Hepatocyte (in vitro differentiated cells): ENCODE data around the gene TACC2.

ENCODE experiments used
- CTCF ChIP-seq: fragments of 200-600 bp; sonication (generic); IDR thresholded peaks from 2 replicates; pipeline ENCODE4 v1.5.1; 2016; ENCODE audit warnings: antibody characterized with exemption, mild to moderate bottlenecking; ENCODE audit not compliant: poor library complexity
- EZH2 ChIP-seq: fragments of 200-600 bp; sonication (generic); IDR thresholded peaks from 2 replicates; pipeline ENCODE4 v1.6.1; 2016; ENCODE audit warnings: antibody characterized with exemption, mild to moderate bottlenecking, borderline replicate concordance
- EZH2phosphoT487 ChIP-seq: fragments of 200-600 bp; sonication (generic); IDR thresholded peaks from one replicate; pipeline ENCODE4 v1.6.1; 2018; ENCODE audit warnings: antibody characterized with exemption, mild to moderate bottlenecking, low read depth, moderate library complexity; ENCODE audit not compliant: unreplicated experiment, severe bottlenecking

- TF ChIP-seq EZH2phosphoT487 (no peak), CTCF (no peak), EZH2 (no peak)
Observed at GRCh38 chr10:122126763-122127659, 138.0 kb downstream of the TACC2 start.
